Stomach (tissue), 4 donors: Measurements from ENCODE around the gene ASTN2.

Source experiments
- CTCF ChIP-seq, 7 experiments: fragments of 450-650 bp in 4 of 7; fragments of 200-600 bp in 3 of 7; sonication (generic) in 3 of 7; IDR thresholded peaks; one replicate each; pipeline ENCODE4 v1.5.1; 2016 to 2019; ENCODE audit warnings: antibody characterized with exemption in 7 of 7, control low read depth in 2 of 7, mild to moderate bottlenecking in 1 of 7
- EP300 ChIP-seq: sonication (generic); formaldehyde crosslinking; IDR thresholded peaks from one replicate; pipeline ENCODE4 v1.6.1; 2017; ENCODE audit warnings: antibody characterized with exemption
- POLR2A ChIP-seq, 4 donors: fragments of 450-650 bp; IDR thresholded peaks; one replicate each; pipeline ENCODE4 v1.6.1; 2016; ENCODE audit warnings: antibody characterized with exemption in 4 of 4, control low read depth in 2 of 4, mild to moderate bottlenecking in 1 of 4, moderate library complexity in 1 of 4
- POLR2AphosphoS5 ChIP-seq, 3 donors: sonication (generic); formaldehyde crosslinking; IDR thresholded peaks; one replicate each; pipeline ENCODE4 v1.6.1; 2016; ENCODE audit warnings: antibody characterized with exemption in 3 of 3

GRCh38 chr9:116750510-116750909 is 664.3 kb downstream of the ASTN2 start:
- no peak for TF ChIP-seq EP300
- no peak for TF ChIP-seq POLR2A (IDR thresholded peaks at IDR 0.05)
- no peak for TF ChIP-seq CTCF (IDR thresholded peaks at IDR 0.05)
- no peak for TF ChIP-seq POLR2AphosphoS5 (IDR thresholded peaks at IDR 0.05)
